Measurements from ENCODE around the gene FOXP1.

Gene FOXP1

GRCh38 chr3:71559578-71560162 is 23.9 kb downstream of the FOXP1 start:
- Histone ChIP-seq H4K20me1 (ENCODE audit: insufficient read depth, low read length) (no peaks in the 10 kb centered on the region), H2AFZ (ENCODE audit: low read length) (no peak overlapping the region), H3K79me2 (ENCODE audit: insufficient read depth, low read length) (peaks cover 61% of the 10 kb centered on the region), H3K9me3 (ENCODE audit: low read length) (peaks cover 2% of the 10 kb centered on the region; the same call in 1 of the 2 replicates), H3F3A (ENCODE audit: insufficient read depth, low read length) (no peaks in the 10 kb centered on the region), H3K27me3 (ENCODE audit: insufficient read depth, low read length) (no peaks in the 10 kb centered on the region), H3K4me1 (ENCODE audit: insufficient read depth, low read length, severe bottlenecking) (peaks cover 64% of the 10 kb centered on the region), H3K4me3 (ENCODE audit: low read depth, low read length, poor library complexity, severe bottlenecking) (no peak overlapping the region), H3K9ac (ENCODE audit: low read length) (no peak overlapping the region), H3K36me3 (ENCODE audit: insufficient read depth, low read length) (peaks cover 53% of the 10 kb centered on the region), H3K4me2 (ENCODE audit: low read length) (no peak overlapping the region), H3K9me2 (ENCODE audit: low read depth, low read length) (no peaks in the 10 kb centered on the region), H3K27ac (ENCODE audit: low read depth, low read length, poor library complexity, severe bottlenecking) (peak overlapping the region; percentile 23)
- TF ChIP-seq EZH2 (IDR thresholded peaks at IDR 0.05; ENCODE audit: borderline replicate concordance, low read length) (no peak), CTCF (IDR thresholded peaks at IDR 0.05; ENCODE audit: low read length) (no peak)

- Histone ChIP-seq H3K79me2 (ENCODE audit: insufficient read depth, low read length) (peaks cover 68% of the 10 kb centered on the region), H3K9me2 (ENCODE audit: low read depth, low read length) (no peaks in the 10 kb centered on the region), H3K27me3 (ENCODE audit: insufficient read depth, low read length) (no peaks in the 10 kb centered on the region), H3K4me3 (ENCODE audit: low read depth, low read length, poor library complexity, severe bottlenecking) (no peak overlapping the region), H3K36me3 (ENCODE audit: insufficient read depth, low read length) (peaks cover 57% of the 10 kb centered on the region), H2AFZ (ENCODE audit: low read length) (no peak overlapping the region), H3K9ac (ENCODE audit: low read length) (no peak overlapping the region), H3K4me1 (ENCODE audit: insufficient read depth, low read length, severe bottlenecking) (peaks cover 64% of the 10 kb centered on the region), H4K20me1 (ENCODE audit: insufficient read depth, low read length) (no peaks in the 10 kb centered on the region), H3K27ac (ENCODE audit: low read depth, low read length, poor library complexity, severe bottlenecking) (peak overlapping the region; percentile 23), H3K4me2 (ENCODE audit: low read length) (no peak overlapping the region), H3F3A (ENCODE audit: insufficient read depth, low read length) (no peaks in the 10 kb centered on the region), H3K9me3 (ENCODE audit: low read length) (peaks cover 2% of the 10 kb centered on the region; the same call in 1 of the 2 replicates)
- no peak for TF ChIP-seq CTCF (IDR thresholded peaks at IDR 0.05; ENCODE audit: low read length)
- TF ChIP-seq EZH2 (IDR thresholded peaks at IDR 0.05; ENCODE audit: borderline replicate concordance, low read length) = no peak
These were observed 24.5 kb downstream of the FOXP1 start for GRCh38 chr3:71559021-71559420.

GRCh38 chr3:71554649-71555048 is 28.9 kb downstream of the FOXP1 start:
- peak overlapping the region; percentile 51 for H3K27ac ChIP-seq (ENCODE audit: low read depth, low read length, poor library complexity, severe bottlenecking)
- no peaks in the 10 kb centered on the region for H3K9me3 ChIP-seq (ENCODE audit: low read length)
- H3K36me3 ChIP-seq (ENCODE audit: insufficient read depth, low read length) = peaks cover 44% of the 10 kb centered on the region
- peaks cover 74% of the 10 kb centered on the region for H3K79me2 ChIP-seq (ENCODE audit: insufficient read depth, low read length)
- no peaks in the 10 kb centered on the region for H3F3A ChIP-seq (ENCODE audit: insufficient read depth, low read length)
- H3K9ac ChIP-seq (ENCODE audit: low read length) = peak overlapping the region; percentile 22; the same call in 1 of the 2 replicates
- no peaks in the 10 kb centered on the region for H3K27me3 ChIP-seq (ENCODE audit: insufficient read depth, low read length)
- H3K9me2 ChIP-seq (ENCODE audit: low read depth, low read length) = no peaks in the 10 kb centered on the region
- H3K4me1 ChIP-seq (ENCODE audit: insufficient read depth, low read length, severe bottlenecking) = peaks cover 78% of the 10 kb centered on the region
- peak overlapping the region; percentile 34; the same call in 1 of the 2 replicates for H3K4me2 ChIP-seq (ENCODE audit: low read length)
- no peak overlapping the region for H3K4me3 ChIP-seq (ENCODE audit: low read depth, low read length, poor library complexity, severe bottlenecking)
- no peaks in the 10 kb centered on the region for H4K20me1 ChIP-seq (ENCODE audit: insufficient read depth, low read length)
- no peak overlapping the region for H2AFZ ChIP-seq (ENCODE audit: low read length)
- TF ChIP-seq EZH2 (IDR thresholded peaks at IDR 0.05; ENCODE audit: borderline replicate concordance, low read length) (no peak), CTCF (IDR thresholded peaks at IDR 0.05; ENCODE audit: low read length) (no peak)
